ENCODE measurements around the gene RALGAPB.
"Not testable (repeated sequence)": the region's sequence is repeated elsewhere in the genome, so short reads cannot be mapped to it uniquely, and the experiment has no call there.

RALGAPB gene

GRCh38 chr20:38589967-38590675 lies 117.5 kb downstream of the RALGAPB start:
- DNase-seq: no peak

- no peak for DNase-seq
Measured at GRCh38 chr20:38590676-38591473, 118.2 kb downstream of the RALGAPB start.

GRCh38 chr20:38591474-38592410 lies 119.1 kb downstream of the RALGAPB start:
- DNase-seq: no peak

GRCh38 chr20:38592411-38592790 lies 119.8 kb downstream of the RALGAPB start:
- DNase-seq: not testable (repeated sequence)

GRCh38 chr20:38594281-38594680 lies 121.6 kb downstream of the RALGAPB start:
- DNase-seq: not testable (repeated sequence)

- DNase-seq: not testable (repeated sequence)
Measured at GRCh38 chr20:38595886-38596285, 123.2 kb downstream of the RALGAPB start.

- no peak for DNase-seq
Measured at GRCh38 chr20:38599410-38599882, 126.8 kb downstream of the RALGAPB start.

GRCh38 chr20:38600057-38600456 lies 127.4 kb downstream of the RALGAPB start:
- DNase-seq: no peak

- no peak for DNase-seq
Measured at GRCh38 chr20:38601216-38602184, 128.9 kb downstream of the RALGAPB start, which contains the start of gene ARHGAP40. TSS of gene ARHGAP40 (plus strand) at chr20:38601809.

- DNase-seq: no peak
Measured at GRCh38 chr20:38602185-38602581, 129.5 kb downstream of the RALGAPB start.

GRCh38 chr20:38603286-38603685 lies 130.6 kb downstream of the RALGAPB start:
- no peak for DNase-seq

GRCh38 chr20:38604873-38605303 lies 132.2 kb downstream of the RALGAPB start:
- DNase-seq: no peak

- DNase-seq: no peak
Measured at GRCh38 chr20:38607351-38607750, 134.7 kb downstream of the RALGAPB start.

GRCh38 chr20:38608188-38608587 lies 135.5 kb downstream of the RALGAPB start:
- DNase-seq: no peak

- no peak for DNase-seq
Measured at GRCh38 chr20:38609815-38610214, 137.2 kb downstream of the RALGAPB start.

- DNase-seq: no peak
Measured at GRCh38 chr20:38610521-38610920, 137.9 kb downstream of the RALGAPB start.

GRCh38 chr20:38612751-38613515 lies 140.3 kb downstream of the RALGAPB start:
- DNase-seq: no peak

GRCh38 chr20:38615283-38615682 lies 142.6 kb downstream of the RALGAPB start:
- DNase-seq: no peak

- no peak for DNase-seq
Measured at GRCh38 chr20:38616457-38616856, 143.8 kb downstream of the RALGAPB start.

GRCh38 chr20:38617011-38617829 lies 144.6 kb downstream of the RALGAPB start:
- no peak for DNase-seq

All from GDM1 (cell line).